Natural killer cell (primary cell): Measurements from ENCODE around the gene FBXW4. TPM values are rescaled to one million over a fixed set of nuclear protein-coding genes. Genes with fewer than 3 reads are reported as not detected.

ENCODE experiments used
- ATAC-seq, 3 donors: fragments of 150-1000 bp in 2 of 3; fragments of 200-7000 bp in 1 of 3; cut with Tn5 transposase; 1 replicate in 1 of 3; 2 replicates in 2 of 3; pipeline ENCODE4 v1.10.0; 2021; ENCODE audit warnings: mild to moderate bottlenecking in 2 of 3, moderate library complexity in 2 of 3
- DNase-seq, 2 donors: peaks; one replicate each; pipeline versions ENCODE4 v3.0.0 to v3.0.0-alpha.2; 2013 to 2021; ENCODE audit warnings: mixed read lengths in 1 of 2
- H3K27ac ChIP-seq: one replicate; pipeline ENCODE4 v1.5.1; 2013; ENCODE audit warnings: mild to moderate bottlenecking, low read length
- H3K27me3 ChIP-seq: one replicate; pipeline ENCODE4 v1.6.1; 2013; ENCODE audit warnings: low read length; ENCODE audit not compliant: control insufficient read depth, insufficient read depth
- H3K36me3 ChIP-seq: one replicate; pipeline ENCODE4 v1.6.1; 2013; ENCODE audit warnings: low read length; ENCODE audit not compliant: control insufficient read depth, insufficient read depth
- H3K4me1 ChIP-seq: one replicate; pipeline ENCODE4 v1.6.1; 2013; ENCODE audit warnings: low read length; ENCODE audit not compliant: control insufficient read depth, insufficient read depth
- H3K4me3 ChIP-seq: one replicate; pipeline ENCODE4 v1.5.1; 2013; ENCODE audit warnings: low read length
- H3K9me3 ChIP-seq: one replicate; pipeline ENCODE4 v1.6.1; 2013; ENCODE audit warnings: low read length; ENCODE audit not compliant: control insufficient read depth, insufficient read depth
- H3K27ac Mint-ChIP-seq, 2 donors: one replicate each; pipeline ENCODE4 v1.8.0; 2022; ENCODE audit warnings: mild to moderate bottlenecking in 2 of 2, mixed read lengths in 2 of 2, moderate library complexity in 1 of 2
- H3K27me3 Mint-ChIP-seq, 2 donors: one replicate each; pipeline ENCODE4 v1.8.0; 2022; ENCODE audit warnings: low read depth in 2 of 2, mixed read lengths in 2 of 2
- H3K36me3 Mint-ChIP-seq: one replicate; pipeline ENCODE4 v1.8.0; 2022; ENCODE audit warnings: mixed read lengths
- H3K4me1 Mint-ChIP-seq, 2 donors: one replicate each; pipeline ENCODE4 v1.8.0; 2022; ENCODE audit warnings: mixed read lengths in 2 of 2
- H3K4me3 Mint-ChIP-seq: one replicate; pipeline ENCODE4 v1.8.0; 2022; ENCODE audit warnings: mild to moderate bottlenecking, moderate library complexity, mixed read lengths
- H3K9me3 Mint-ChIP-seq, 2 donors: one replicate each; pipeline ENCODE4 v1.8.0; 2022; ENCODE audit warnings: mixed read lengths in 2 of 2
- WGBS: methylation state at CpG from one replicate; pipeline ENCODE4 v1.1.7; 2013; ENCODE audit warnings: missing lambda C conversion rate; ENCODE audit not compliant: insufficient coverage; 5-methylcytosine and 5-hydroxymethylcytosine counted together
- intact Hi-C: fragments of 100-400 bp; cut with micrococcal nuclease; formaldehyde crosslinking; loops from one replicate; pipeline ENCODE4 v1.14.2; 2022
- total RNA-seq, 4 donors: library from RNA; stranded (reverse); fragments of 120-200 nt in 1 of 4; gene quantifications; one replicate each; pipeline versions ENCODE4 v1.2.3 to v1.2.4, GENCODE V29; 2013 to 2022
- TF ChIP-seq, protein P1 (sequence below): fragments of 200-600 bp; IDR thresholded peaks from one replicate; pipeline ENCODE4 v1.8.0; 2022; ENCODE audit warnings: antibody characterized with exemption

The FBXW4 gene
- 100 to 1,000 TPM in 1 of 3 donors, 10 to 100 TPM in 2; 85.9 to 106 (median 91.9) TPM for total RNA-seq
- 100 TPM for total RNA-seq (2013)

DNA sequence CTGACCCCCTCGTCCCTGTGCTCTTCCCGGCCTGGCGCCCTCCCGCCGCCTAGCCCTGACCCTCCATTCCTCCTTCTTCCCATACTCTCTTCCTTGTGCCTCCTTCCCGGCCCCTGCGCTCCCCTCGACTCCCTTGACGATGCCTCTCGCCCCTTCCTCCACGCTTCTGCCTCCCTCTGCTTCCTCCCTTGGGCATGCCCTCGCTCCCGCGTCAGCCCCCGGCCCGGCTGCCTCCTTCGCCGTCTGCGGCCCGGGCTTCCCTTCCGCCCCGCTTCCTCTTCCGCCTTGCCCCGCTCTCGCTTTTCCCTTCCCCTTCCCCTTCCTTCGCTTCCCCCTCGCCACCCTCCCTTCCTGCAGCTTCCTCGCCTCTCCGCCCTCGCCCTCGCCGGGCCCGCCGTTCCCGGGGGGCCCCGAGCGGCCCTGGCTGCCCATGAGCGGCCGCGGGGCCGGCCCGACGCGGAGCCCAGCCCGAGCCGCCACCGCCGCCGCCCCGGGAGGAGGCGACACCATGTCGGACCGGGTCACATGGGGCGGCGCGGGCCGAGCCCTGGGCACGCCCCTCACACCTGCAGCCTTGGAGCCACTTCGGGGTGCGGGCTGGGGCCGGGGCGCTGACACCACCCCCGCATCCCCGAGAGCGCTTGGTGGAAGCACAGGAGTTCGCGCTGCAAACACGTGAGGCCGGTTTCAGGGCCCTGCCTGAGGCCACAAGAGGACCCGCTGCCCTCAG is at the start of gene FBXW4:
FBXW4 (minus strand) TSS at position 497 of the 730 bp plus-strand sequence; CDS start at position 432, 65 bp downstream.
- H3K9me3 Mint-ChIP-seq = no peaks in the 10 kb centered on the region
- WGBS = under 1% methylated on average over 70 of the region's 70 CpGs
- intact Hi-C loops = no loop called here
- H3K27me3 Mint-ChIP-seq = no peaks in the 10 kb centered on the region
- peak within 1 kb of the TSS; percentile 85 for H3K4me3 ChIP-seq
- no peaks in the 10 kb centered on the region for H3K27me3 ChIP-seq
- H3K36me3 ChIP-seq = no peaks in the 10 kb centered on the region
- no peaks in the 10 kb centered on the region for H3K9me3 ChIP-seq
- no peaks in the 10 kb centered on the region for H3K36me3 Mint-ChIP-seq
- TF ChIP-seq, protein P1, sequence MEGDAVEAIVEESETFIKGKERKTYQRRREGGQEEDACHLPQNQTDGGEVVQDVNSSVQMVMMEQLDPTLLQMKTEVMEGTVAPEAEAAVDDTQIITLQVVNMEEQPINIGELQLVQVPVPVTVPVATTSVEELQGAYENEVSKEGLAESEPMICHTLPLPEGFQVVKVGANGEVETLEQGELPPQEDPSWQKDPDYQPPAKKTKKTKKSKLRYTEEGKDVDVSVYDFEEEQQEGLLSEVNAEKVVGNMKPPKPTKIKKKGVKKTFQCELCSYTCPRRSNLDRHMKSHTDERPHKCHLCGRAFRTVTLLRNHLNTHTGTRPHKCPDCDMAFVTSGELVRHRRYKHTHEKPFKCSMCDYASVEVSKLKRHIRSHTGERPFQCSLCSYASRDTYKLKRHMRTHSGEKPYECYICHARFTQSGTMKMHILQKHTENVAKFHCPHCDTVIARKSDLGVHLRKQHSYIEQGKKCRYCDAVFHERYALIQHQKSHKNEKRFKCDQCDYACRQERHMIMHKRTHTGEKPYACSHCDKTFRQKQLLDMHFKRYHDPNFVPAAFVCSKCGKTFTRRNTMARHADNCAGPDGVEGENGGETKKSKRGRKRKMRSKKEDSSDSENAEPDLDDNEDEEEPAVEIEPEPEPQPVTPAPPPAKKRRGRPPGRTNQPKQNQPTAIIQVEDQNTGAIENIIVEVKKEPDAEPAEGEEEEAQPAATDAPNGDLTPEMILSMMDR = no peak
- ATAC-seq = peak; percentile 69 to 80 (median 77)
- peak; percentile 64 to 83 for DNase-seq
- peak within 1 kb of the TSS; percentile 98 for H3K27ac ChIP-seq
- H3K4me3 Mint-ChIP-seq = peak within 1 kb of the TSS; percentile 94
- peak within 1 kb of the TSS; percentile 95 to 99 for H3K27ac Mint-ChIP-seq
- H3K4me1 ChIP-seq = peaks cover 18% of the 10 kb centered on the region
- peaks cover 34 to 39% of the 10 kb centered on the region in 2 donors for H3K4me1 Mint-ChIP-seq

- no peak for ATAC-seq
- H3K27ac ChIP-seq = no peak overlapping the region
- WGBS = 84% methylated on average over 1 of the region's 3 CpGs
Measured at GRCh38 chr10:101744267-101744666, 49.3 kb upstream of the FBXW4 start.

GRCh38 chr10:101741938-101742337 is 47.0 kb upstream of the FBXW4 start:
- no peak overlapping the region for H3K27ac Mint-ChIP-seq

More at GRCh38 chr10:101744267-101744666, 49.3 kb upstream of the FBXW4 start:
- no peak overlapping the region for H3K27ac Mint-ChIP-seq
- Histone ChIP-seq H3K4me1 (no peaks in the 10 kb centered on the region), H3K9me3 (no peaks in the 10 kb centered on the region), H3K4me3 (no peak overlapping the region), H3K27me3 (no peaks in the 10 kb centered on the region), H3K36me3 (no peaks in the 10 kb centered on the region)
- no peak for DNase-seq
- no peak overlapping the region for H3K4me3 Mint-ChIP-seq
- intact Hi-C loops = no loop called here
- H3K4me1 Mint-ChIP-seq = no peaks in the 10 kb centered on the region
- H3K9me3 Mint-ChIP-seq = no peaks in the 10 kb centered on the region
- no peaks in the 10 kb centered on the region for H3K36me3 Mint-ChIP-seq
- H3K27me3 Mint-ChIP-seq = peaks cover 19 to 26% of the 10 kb centered on the region in 2 donors
- TF ChIP-seq, protein P1 = no peak

More at GRCh38 chr10:101741938-101742337, 47.0 kb upstream of the FBXW4 start:
- H3K4me1 ChIP-seq = no peaks in the 10 kb centered on the region
- no peak overlapping the region for H3K27ac ChIP-seq
- H3K9me3 Mint-ChIP-seq = no peaks in the 10 kb centered on the region
- no peaks in the 10 kb centered on the region for H3K9me3 ChIP-seq
- H3K4me3 Mint-ChIP-seq = no peak overlapping the region
- DNase-seq (no peak), ATAC-seq (no peak)
- 50% methylated on average over 2 of the region's 2 CpGs for WGBS
- H3K27me3 Mint-ChIP-seq = peaks cover 19 to 26% of the 10 kb centered on the region in 2 donors
- H3K36me3 ChIP-seq = no peaks in the 10 kb centered on the region
- intact Hi-C loops = no loop called here
- H3K36me3 Mint-ChIP-seq = no peaks in the 10 kb centered on the region
- H3K4me3 ChIP-seq = no peak overlapping the region
- no peaks in the 10 kb centered on the region for H3K27me3 ChIP-seq
- TF ChIP-seq, protein P1 = no peak
- no peaks in the 10 kb centered on the region for H3K4me1 Mint-ChIP-seq
